ENCODE data around the gene DPP8.

The DPP8 gene

DNA sequence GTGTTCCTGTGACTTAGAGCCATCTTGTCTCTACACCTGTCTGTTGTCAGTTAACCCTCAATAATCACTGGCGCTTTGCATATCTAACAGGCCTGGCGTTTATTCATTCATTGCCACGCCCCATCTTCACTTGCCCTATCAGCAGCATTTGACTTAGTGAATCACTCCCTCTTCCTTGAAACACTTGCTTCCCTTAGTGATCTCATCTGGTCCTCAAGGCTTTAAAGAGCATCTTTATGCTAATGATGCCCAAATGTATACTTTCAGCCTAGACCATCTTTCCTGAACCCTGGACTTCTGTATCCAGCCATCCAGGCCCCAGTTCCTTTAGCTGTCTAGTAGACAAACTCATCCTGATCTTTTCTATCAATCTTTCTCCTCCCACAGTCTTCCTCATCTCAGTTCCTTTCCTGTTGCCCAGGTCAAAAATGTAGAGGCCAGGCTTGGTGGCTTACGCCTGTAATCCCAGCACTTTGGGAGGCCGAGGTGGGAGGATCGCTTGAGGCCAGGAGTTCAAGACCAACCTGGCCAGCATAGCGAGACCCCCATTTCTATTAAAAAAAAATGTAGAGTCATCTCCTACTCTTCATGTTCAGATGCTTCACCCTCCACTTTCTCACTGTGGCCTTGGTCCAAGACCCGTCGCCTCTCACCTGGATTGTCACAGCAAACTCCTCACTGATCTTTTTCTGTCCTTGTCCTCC, 93.4 kb downstream of the DPP8 start:
- no peak for DNase-seq

- no peak for DNase-seq
These were observed 94.1 kb downstream of the DPP8 start for GRCh38 chr15:65423150-65423975.

- DNase-seq: no peak
These were observed 95.9 kb downstream of the DPP8 start for GRCh38 chr15:65421360-65422215.

DNA sequence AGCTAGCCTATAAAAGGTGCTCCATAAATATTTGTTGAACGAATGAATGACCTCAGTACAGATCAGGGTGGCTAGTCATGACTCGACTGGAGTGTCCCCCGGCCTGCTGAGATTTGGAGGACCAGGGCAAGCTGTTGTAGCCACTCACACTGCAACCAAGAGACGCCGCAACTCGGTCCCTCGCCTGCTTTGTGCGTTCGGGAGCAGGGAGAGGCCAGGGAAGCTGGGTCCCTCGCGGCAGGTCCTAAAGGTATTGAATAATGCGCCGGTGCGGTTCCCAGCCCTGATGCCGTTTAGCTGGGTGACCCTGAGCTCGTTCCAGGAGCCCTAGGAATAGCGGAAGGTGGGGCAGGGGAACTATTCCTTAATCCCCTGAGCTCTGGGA, 96.5 kb downstream of the DPP8 start:
- no peak for DNase-seq

DNA sequence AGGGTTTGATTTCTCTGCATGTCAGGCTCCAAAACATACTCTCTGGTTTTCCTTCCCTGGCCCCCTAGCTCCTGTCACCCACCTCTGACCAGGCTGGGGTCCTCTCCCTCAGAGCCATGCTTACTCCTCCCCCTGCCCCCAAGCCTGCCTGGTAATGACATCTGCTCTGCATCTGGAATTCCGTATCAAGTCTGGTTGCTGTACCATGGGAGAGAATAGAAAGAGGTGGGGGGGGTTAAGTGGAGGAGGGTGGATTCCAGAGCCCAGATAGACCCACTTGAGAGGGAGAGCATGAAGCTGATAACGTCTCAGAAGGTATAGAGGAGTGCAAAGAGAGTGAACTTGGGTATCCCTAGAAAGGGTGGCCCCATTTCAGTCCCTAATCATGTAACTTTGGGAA, 98.9 kb downstream of the DPP8 start:
- DNase-seq: no peak

- no peak for DNase-seq
These were observed 100.6 kb downstream of the DPP8 start for GRCh38 chr15:65416845-65417416.

GRCh38 chr15:65414841-65415621, 102.5 kb downstream of the DPP8 start:
- no peak for DNase-seq

- no peak for DNase-seq
These were observed 103.7 kb downstream of the DPP8 start for GRCh38 chr15:65413760-65414144.

DNA sequence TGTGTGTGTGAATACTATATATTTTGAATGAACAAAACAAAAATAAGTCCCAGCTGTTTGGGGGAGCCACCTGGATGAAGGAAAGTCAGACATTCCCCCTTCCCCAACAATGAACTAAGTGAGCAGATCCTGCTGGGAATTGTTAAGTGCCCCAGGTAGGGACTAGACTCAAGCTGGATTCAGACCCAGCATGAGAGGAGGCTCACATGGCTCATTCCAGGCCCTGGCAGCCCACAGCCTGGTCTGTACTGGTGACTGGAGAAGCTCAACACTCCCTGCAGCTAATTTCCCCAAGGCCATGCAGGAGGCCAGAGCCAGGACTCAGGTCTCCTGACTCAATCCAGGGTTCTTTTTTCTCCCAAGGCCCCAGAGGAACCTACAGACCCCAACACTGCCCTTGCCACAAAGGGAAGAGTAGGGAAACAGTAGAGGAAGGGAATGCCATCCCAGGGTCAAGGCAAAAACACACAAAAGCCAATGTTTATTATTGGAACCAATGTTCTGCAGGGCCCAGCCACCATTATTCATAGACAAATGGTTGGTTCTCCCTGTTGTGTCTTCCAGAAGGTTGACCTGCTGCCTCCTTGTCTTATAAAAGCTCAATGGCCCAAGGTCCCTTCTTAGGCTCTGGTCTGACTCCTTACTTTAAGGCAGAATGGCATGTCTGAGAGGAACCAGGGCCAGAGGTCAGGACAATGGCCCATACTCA, 104.3 kb downstream of the DPP8 start:
- no peak for DNase-seq

DNA sequence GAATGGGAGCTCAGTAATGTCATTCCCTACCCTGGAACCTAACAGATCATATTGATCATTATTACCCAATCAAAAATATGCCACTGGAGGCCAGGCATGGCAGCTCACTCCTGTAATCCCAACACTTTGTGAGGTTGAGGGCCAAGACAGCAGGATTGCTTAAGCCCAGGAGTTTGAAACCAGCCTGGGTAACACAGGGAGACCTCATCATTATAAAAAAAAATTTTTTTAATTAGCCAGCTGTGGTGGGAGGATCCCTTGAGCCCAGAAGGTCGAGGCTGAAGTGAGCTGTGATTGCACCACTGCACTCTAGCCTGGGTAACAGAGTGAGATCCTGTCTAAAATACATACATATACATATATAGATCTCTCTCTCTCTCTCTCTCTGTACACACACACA, 104.9 kb downstream of the DPP8 start:
- no peak for DNase-seq

GRCh38 chr15:65411465-65412071, 105.9 kb downstream of the DPP8 start:
- DNase-seq: no peak

DNA sequence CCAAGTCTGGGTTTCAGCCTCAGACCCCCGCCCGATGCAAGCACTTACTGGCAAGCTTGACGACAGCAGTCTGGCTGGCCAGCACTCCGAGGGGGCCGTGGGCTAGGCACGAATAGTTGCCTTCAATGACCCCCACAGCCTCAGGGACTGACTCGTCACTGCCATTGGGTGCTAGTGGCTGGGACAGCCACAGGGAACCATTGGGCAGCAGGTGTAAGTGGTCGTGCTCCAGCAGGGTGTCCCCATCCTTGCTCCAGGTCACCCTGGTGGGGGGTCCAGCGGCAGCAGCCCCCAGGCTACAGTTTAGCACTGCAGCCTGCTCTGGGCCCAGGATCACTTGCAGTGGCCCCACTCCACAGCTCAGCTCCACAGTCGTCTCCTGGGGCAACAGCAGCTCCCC, 106.5 kb downstream of the DPP8 start:
- no peak for DNase-seq

DNA sequence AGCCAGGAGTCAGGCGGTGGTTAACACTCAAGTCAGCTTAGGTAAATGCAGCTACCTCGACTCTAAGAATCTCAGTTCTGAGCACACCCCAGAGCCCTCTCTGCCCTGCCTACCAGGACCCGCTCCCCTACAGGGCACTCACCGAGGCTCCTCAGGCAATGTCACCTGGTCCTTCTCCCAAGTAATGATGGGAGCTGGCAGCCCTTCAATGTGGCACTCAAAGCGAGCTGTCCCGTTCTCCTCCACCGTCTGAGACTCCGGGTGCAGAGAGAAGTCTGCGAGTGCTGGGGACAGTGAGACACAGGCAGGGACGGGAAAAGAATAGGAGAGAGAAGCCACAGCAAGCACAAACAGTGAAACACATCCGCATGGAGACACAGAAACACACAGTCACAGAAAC, 107.5 kb downstream of the DPP8 start:
- no peak for DNase-seq

- DNase-seq: no peak
These were observed 108.4 kb downstream of the DPP8 start for GRCh38 chr15:65409036-65409631.

DNA sequence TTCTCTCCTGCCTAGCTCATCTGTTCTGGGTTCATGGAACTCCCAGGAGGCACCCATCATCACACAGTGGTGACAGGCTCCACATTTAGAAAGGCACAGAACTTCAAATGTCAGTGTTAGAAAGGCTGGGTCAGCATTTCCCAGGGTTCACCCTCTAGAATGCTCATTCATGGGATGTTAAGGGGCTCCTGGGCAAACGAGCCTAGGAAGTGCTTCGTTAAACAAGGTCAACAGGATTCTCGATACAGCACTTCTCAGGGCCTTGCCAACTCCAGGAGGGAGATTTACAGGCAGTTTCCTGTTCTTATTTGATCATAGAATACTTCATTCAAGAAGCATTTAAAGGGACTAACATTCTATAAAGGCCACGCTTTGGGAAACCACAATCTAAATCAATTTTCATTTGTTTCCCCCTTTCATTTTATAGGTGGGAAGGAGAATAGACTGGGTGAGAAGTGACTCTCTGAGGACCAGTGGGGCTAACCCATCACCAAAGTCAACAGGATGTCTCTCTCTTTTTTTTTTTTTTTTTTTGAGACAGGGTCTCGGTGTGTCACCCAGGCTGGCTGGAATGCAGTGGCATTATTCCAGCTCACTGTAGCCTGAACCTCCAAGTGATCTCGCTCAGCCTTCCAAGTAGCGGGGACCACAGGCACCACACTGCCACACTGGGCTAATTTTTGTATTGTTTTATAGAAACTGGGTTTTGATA, 109.0 kb downstream of the DPP8 start:
- no peak for DNase-seq

GRCh38 chr15:65406424-65407000, 111.0 kb downstream of the DPP8 start:
- no peak for DNase-seq

DNA sequence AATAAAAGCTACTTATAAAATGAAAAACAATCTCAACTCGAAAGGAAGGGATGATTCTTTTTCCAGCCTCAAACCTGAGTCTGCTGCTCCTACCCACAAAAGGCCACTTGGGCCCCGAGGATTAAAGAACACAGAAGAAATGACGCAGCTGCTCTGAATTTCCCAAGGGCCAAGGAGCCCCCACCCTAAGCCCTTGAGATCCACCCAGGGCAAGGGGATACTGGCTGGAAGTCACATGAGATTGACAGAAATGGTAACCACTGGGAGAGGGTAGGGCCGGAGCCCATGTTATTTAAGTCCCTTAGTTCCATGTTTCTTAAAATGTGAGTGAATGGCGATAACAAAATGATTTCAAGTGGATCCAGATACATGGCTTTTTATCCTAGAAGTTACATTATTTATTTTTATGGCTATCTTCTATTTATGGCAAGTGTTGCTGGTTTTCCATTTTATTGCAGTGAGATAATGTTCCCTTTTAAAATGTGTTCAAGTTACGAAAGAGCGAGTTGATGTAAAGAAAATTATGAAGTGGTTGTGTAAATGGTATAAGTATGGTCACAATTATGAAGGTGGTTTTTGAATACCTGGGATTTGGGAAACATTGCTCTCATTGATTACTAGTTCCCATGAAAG, 111.6 kb downstream of the DPP8 start:
- DNase-seq: no peak

DNA sequence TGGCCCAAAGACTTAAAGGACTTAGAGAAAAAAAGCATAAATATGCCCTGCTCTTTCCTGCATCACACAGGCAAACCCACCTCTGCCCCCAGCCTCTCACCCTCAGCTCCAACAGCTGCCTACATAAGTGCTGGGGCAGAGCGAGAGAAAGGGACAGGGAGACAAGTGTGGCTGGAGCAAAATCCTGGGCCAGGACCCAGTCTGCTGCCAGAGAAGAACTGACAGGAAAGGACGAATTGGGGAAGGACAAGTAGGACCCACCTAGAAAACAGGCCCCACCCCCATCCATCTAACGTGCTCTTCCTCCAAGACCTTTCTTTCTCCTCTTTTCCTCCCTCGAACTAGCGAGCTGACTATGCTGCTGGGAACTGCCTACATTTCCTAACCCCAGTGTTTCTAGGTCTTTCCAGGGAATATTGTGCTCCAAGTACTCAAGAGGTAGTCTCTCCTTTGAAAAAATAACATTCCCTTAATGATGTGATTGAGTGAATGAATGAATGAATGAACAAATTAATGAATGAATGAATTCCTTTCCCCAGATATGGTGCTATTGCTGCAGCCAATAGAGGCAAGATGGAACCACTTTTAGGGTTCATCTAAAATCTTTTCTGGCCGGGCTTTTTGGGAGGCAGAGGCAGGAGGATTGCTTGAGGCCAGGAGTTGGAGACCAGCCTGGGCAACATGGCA, 113.2 kb downstream of the DPP8 start:
- DNase-seq: no peak

- no peak for DNase-seq
These were observed 114.5 kb downstream of the DPP8 start for GRCh38 chr15:65402961-65403360.
